ENCODE data around the gene KIDINS220.
"Not testable (repeated sequence)": the region's sequence is repeated elsewhere in the genome, so short reads cannot be mapped to it uniquely, and the experiment has no call there.

The KIDINS220 gene

DNA sequence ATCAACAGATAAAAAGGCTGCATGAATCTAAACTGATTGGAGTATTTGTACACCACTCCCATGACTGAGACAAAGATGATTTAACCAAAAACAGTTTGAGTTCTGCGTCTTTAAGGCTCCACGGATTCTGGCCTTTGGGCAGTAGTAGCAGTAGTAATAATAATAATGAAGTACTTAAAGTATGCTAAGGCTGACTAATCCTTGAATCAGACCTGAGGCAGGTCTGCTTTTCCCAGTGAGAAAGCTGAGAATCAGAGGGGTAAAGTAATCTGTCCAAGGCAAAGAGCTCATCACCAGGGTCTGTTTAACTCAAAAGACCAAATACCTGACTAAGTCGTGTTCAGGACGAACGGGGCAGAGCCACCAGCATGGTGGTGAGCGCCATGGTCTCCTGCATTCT, 94.2 kb downstream of the KIDINS220 start:
- ATAC-seq (replicated peaks): no peak
- H3K36me3 Mint-ChIP-seq (ENCODE audit: insufficient read depth): peaks cover 9% of the 10 kb centered on the region

DNA sequence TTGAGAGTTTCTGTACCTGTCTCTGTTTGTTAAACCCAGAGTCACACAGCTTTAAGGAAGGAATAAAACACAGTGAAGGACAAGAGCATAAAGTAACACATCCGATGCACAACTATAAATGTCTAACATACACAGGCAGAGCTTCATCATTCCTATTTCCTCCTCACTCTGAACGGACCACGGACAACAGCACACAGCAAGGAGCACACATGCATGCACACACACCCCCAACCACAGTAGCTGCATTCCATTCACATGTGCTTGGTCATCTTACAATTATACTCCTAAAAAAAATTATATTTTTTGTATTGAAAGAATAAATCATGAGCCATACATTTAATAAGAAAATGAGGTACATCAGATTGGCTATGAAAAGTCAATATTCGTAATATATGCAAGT, 97.3 kb downstream of the KIDINS220 start:
- Mint-ChIP-seq H3K27me3 (no peaks in the 10 kb centered on the region), H3K9me3 (no peaks in the 10 kb centered on the region), H3K4me3 (no peak overlapping the region), H3K36me3 (ENCODE audit: insufficient read depth) (peaks cover 15% of the 10 kb centered on the region), H3K27ac (peak overlapping the region in 1 of 2 donors; percentile 81), H3K4me1 (ENCODE audit: low read depth in 2 of 2) (no peaks in the 10 kb centered on the region)
- no peak for ATAC-seq (replicated peaks)
- DNase-seq: no peak

More for the DNA sequence above, 94.2 kb downstream of the KIDINS220 start:
- Mint-ChIP-seq H3K4me3 (no peak overlapping the region), H3K27me3 (no peaks in the 10 kb centered on the region), H3K4me1 (ENCODE audit: low read depth in 2 of 2) (no peaks in the 10 kb centered on the region), H3K27ac (no peak overlapping the region), H3K9me3 (no peaks in the 10 kb centered on the region)
- DNase-seq: no peak

DNA sequence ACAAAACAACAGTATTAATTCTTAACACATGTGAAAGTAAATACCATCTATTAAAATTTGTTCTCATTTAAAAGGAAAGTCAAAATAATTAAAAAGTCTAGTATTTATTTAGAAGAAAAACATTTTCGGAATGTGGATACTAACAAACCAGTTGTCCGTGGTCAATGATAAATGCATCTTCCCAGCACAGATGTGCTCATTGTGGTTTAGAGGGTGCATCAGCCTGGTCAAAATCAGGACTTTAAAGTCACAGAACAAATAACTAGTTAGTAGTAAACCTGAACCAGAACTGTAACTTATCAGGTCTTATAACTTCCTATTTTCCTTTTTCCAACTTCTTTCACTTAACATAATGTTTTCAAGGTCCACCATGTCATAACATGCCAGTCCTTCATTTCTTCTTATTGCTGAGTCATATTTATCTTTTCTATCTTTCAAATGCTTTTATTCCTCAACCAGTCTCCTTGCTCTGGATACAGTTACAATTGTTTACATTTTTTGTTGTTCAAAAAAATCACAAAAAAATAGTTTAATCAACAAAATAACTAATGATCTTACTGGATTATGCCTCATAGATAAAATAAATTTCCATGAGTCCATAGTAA, 99.7 kb downstream of the KIDINS220 start:
- Mint-ChIP-seq H3K9me3 (no peaks in the 10 kb centered on the region), H3K27me3 (no peaks in the 10 kb centered on the region), H3K4me1 (ENCODE audit: low read depth in 2 of 2) (no peaks in the 10 kb centered on the region), H3K4me3 (no peak overlapping the region), H3K27ac (no peak overlapping the region), H3K36me3 (ENCODE audit: insufficient read depth) (peaks cover 32% of the 10 kb centered on the region)
- DNase-seq: no peak
- ATAC-seq (replicated peaks): no peak

- Mint-ChIP-seq H3K9me3 (no peaks in the 10 kb centered on the region), H3K27ac (no peak overlapping the region), H3K27me3 (no peaks in the 10 kb centered on the region), H3K4me3 (no peak overlapping the region), H3K4me1 (ENCODE audit: low read depth in 2 of 2) (no peaks in the 10 kb centered on the region), H3K36me3 (ENCODE audit: insufficient read depth) (peaks cover 58% of the 10 kb centered on the region)
- ATAC-seq (replicated peaks): no peak
- DNase-seq: no peak
Observed at GRCh38 chr2:8732601-8733000, 104.8 kb downstream of the KIDINS220 start.

DNA sequence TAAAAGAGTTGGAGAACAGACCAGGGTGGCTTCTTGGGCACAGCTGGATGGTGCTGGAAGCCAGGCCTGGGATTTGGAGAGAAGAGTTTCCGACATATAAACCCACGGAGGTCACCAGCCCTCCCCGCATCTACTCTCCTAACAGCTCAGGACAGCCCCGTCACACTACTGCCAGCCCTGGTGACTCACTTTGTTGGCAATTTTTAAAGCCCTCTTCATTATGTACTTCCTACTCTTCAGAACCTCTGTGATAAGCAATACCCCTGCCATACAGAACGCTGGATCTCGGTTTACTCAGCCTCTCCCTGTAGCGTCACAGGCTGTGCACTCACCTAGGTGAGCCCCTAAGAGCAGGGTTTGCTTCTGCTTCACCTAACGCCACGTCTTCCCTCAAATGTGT, 107.5 kb downstream of the KIDINS220 start:
- no peak overlapping the region for H3K4me3 Mint-ChIP-seq
- H3K36me3 Mint-ChIP-seq (ENCODE audit: insufficient read depth): peaks cover 51% of the 10 kb centered on the region
- no peak overlapping the region for H3K27ac Mint-ChIP-seq
- no peaks in the 10 kb centered on the region for H3K27me3 Mint-ChIP-seq
- DNase-seq (no peak), ATAC-seq (replicated peaks) (no peak)
- H3K9me3 Mint-ChIP-seq: no peaks in the 10 kb centered on the region
- no peaks in the 10 kb centered on the region for H3K4me1 Mint-ChIP-seq (ENCODE audit: low read depth in 2 of 2)

GRCh38 chr2:8729101-8729500, 108.3 kb downstream of the KIDINS220 start:
- H3K4me1 Mint-ChIP-seq (ENCODE audit: low read depth in 2 of 2); H3K27me3 Mint-ChIP-seq; ATAC-seq (replicated peaks); H3K27ac Mint-ChIP-seq; DNase-seq; H3K9me3 Mint-ChIP-seq; H3K4me3 Mint-ChIP-seq: not testable (repeated sequence)
- peaks cover 47% of the 10 kb centered on the region for H3K36me3 Mint-ChIP-seq (ENCODE audit: insufficient read depth)

DNA sequence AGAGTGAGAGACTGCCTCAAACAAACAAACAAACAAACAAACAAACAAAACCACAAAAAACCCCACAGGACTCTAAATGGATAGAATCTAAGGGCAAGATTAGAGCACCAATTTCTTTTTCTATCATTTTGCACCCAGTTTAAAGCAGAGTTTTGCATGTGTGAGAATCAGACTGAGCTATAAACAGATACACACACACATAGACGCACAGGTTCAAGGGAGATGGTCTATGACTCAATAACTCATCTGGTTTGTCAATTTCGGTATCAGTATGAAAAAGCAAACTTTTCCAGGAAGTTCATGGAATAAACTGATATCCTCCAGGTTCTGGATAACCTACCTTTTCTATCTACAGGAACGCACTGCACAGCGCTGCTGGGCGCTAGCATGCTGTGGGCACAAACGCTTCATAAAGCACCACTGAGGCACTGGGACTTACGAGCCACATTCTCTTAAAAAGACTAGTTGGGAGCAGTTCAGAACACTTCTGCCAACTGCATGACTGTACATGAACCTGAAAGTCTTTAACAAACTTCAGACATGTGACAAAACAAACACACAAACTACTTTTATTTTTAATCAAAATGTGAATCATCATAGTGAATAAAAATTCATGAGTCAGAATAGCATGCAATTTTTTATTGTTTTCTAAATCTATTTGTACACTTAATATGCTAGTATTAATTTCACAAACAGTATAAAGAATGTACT, 109.0 kb downstream of the KIDINS220 start:
- DNase-seq (no peak), ATAC-seq (replicated peaks) (no peak)
- H3K4me1 Mint-ChIP-seq (ENCODE audit: low read depth in 2 of 2): no peaks in the 10 kb centered on the region
- H3K4me3 Mint-ChIP-seq: no peak overlapping the region
- H3K27me3 Mint-ChIP-seq: no peaks in the 10 kb centered on the region
- H3K36me3 Mint-ChIP-seq (ENCODE audit: insufficient read depth): peaks cover 40% of the 10 kb centered on the region
- H3K9me3 Mint-ChIP-seq: no peaks in the 10 kb centered on the region
- no peak overlapping the region for H3K27ac Mint-ChIP-seq

DNA sequence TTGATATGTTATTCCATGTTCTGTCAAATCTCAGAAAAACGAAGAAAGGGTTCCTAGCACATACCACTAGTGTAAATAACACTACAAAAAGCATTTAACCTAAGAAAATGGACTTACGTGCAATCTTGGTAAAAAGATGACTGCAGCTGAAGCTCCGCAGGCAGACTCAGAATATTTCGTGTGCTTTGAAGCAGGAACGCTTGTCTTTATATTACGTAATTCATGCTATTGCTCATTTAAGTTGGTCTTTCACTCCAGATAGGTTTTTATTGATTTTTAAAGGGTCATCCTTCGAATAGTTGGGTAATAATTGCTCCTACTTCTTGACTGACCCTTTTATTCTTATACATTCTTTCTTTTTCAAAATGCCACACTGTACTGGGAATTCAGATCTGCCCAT, 111.6 kb downstream of the KIDINS220 start:
- Mint-ChIP-seq H3K27me3 (no peaks in the 10 kb centered on the region), H3K9me3 (no peaks in the 10 kb centered on the region), H3K4me1 (ENCODE audit: low read depth in 2 of 2) (no peaks in the 10 kb centered on the region), H3K4me3 (no peak overlapping the region), H3K27ac (no peak overlapping the region), H3K36me3 (ENCODE audit: insufficient read depth) (peaks cover 26% of the 10 kb centered on the region)
- no peak for DNase-seq
- no peak for ATAC-seq (replicated peaks)

GRCh38 chr2:8722986-8723385, 114.4 kb downstream of the KIDINS220 start:
- DNase-seq (no peak), ATAC-seq (replicated peaks) (no peak)
- no peak overlapping the region for H3K4me3 Mint-ChIP-seq
- H3K36me3 Mint-ChIP-seq (ENCODE audit: insufficient read depth): peaks cover 9% of the 10 kb centered on the region
- H3K4me1 Mint-ChIP-seq (ENCODE audit: low read depth in 2 of 2): no peaks in the 10 kb centered on the region
- no peaks in the 10 kb centered on the region for H3K9me3 Mint-ChIP-seq
- no peak overlapping the region for H3K27ac Mint-ChIP-seq
- no peaks in the 10 kb centered on the region for H3K27me3 Mint-ChIP-seq

- Mint-ChIP-seq H3K36me3 (ENCODE audit: insufficient read depth) (no peaks in the 10 kb centered on the region), H3K27ac (no peak overlapping the region), H3K4me3 (no peak overlapping the region)
Observed at GRCh38 chr2:8721410-8721809, 116.0 kb downstream of the KIDINS220 start.

GRCh38 chr2:8720741-8721140, 116.7 kb downstream of the KIDINS220 start:
- no peak for ATAC-seq (replicated peaks)
- no peaks in the 10 kb centered on the region for H3K4me1 Mint-ChIP-seq (ENCODE audit: low read depth in 2 of 2)
- H3K9me3 Mint-ChIP-seq: peaks cover 0 to under 1% of the 10 kb centered on the region in 2 donors
- no peaks in the 10 kb centered on the region for H3K36me3 Mint-ChIP-seq (ENCODE audit: insufficient read depth)
- DNase-seq: no peak
- H3K27me3 Mint-ChIP-seq: peaks cover 5% of the 10 kb centered on the region in 2 donors
- no peak overlapping the region for H3K4me3 Mint-ChIP-seq
- no peak overlapping the region for H3K27ac Mint-ChIP-seq

More at GRCh38 chr2:8721410-8721809, 116.0 kb downstream of the KIDINS220 start:
- no peaks in the 10 kb centered on the region for H3K4me1 Mint-ChIP-seq (ENCODE audit: low read depth in 2 of 2)
- DNase-seq (no peak), ATAC-seq (replicated peaks) (no peak)
- H3K27me3 Mint-ChIP-seq: no peaks in the 10 kb centered on the region
- H3K9me3 Mint-ChIP-seq: no peaks in the 10 kb centered on the region

- H3K27ac Mint-ChIP-seq: no peak overlapping the region
- H3K9me3 Mint-ChIP-seq: peaks cover 0 to 3% of the 10 kb centered on the region in 2 donors
- H3K36me3 Mint-ChIP-seq (ENCODE audit: insufficient read depth): no peaks in the 10 kb centered on the region
- H3K4me3 Mint-ChIP-seq: no peak overlapping the region
- DNase-seq (no peak), ATAC-seq (replicated peaks) (no peak)
- peaks cover 12 to 13% of the 10 kb centered on the region in 2 donors for H3K27me3 Mint-ChIP-seq
- no peaks in the 10 kb centered on the region for H3K4me1 Mint-ChIP-seq (ENCODE audit: low read depth in 2 of 2)
Observed at GRCh38 chr2:8719528-8719927, 117.9 kb downstream of the KIDINS220 start.

DNA sequence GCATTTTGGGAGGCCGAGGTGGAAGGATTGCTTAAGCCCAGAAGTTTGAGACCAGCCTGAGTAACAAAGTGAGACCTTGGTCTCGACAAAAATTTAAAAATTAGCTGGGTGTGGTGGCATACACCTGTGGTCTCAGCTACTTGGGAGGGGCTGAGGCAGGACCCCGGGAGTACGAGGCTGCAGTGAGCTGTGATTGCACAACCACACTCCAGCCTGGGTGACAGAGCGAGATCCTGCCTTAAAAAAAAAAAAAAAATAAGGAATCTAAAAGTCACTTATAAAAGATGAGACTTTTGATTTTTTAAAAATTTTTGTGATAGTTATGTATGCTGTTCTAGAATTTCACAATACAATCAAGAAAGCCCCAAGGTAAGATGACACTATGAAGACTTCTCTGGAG, 122.4 kb downstream of the KIDINS220 start:
- H3K36me3 Mint-ChIP-seq (ENCODE audit: insufficient read depth): no peaks in the 10 kb centered on the region
- H3K9me3 Mint-ChIP-seq: peaks cover 0 to 3% of the 10 kb centered on the region in 2 donors
- no peak for DNase-seq
- H3K27me3 Mint-ChIP-seq: peaks cover 32 to 43% of the 10 kb centered on the region in 2 donors
- H3K4me3 Mint-ChIP-seq: no peak overlapping the region
- H3K4me1 Mint-ChIP-seq (ENCODE audit: low read depth in 2 of 2): no peaks in the 10 kb centered on the region
- ATAC-seq (replicated peaks): no peak
- no peak overlapping the region for H3K27ac Mint-ChIP-seq

GRCh38 chr2:8714283-8714682, 123.1 kb downstream of the KIDINS220 start:
- peaks cover 0 to 3% of the 10 kb centered on the region in 2 donors for H3K9me3 Mint-ChIP-seq
- no peak overlapping the region for H3K4me3 Mint-ChIP-seq
- ATAC-seq (replicated peaks): no peak
- no peaks in the 10 kb centered on the region for H3K36me3 Mint-ChIP-seq (ENCODE audit: insufficient read depth)
- H3K4me1 Mint-ChIP-seq (ENCODE audit: low read depth in 2 of 2): no peaks in the 10 kb centered on the region
- H3K27me3 Mint-ChIP-seq: peaks cover 38 to 50% of the 10 kb centered on the region in 2 donors
- DNase-seq: no peak
- no peak overlapping the region for H3K27ac Mint-ChIP-seq
